HEK293 (cell line): ENCODE measurements around the gene MCTP1.
A peak's percentile ranks its signal among the peaks of the same experiment; 100 is the strongest.

Experiments used
- CTCF ChIA-PET: fragments of 350-600 bp; formaldehyde crosslinking; extraction: SDS; loops from one replicate; lab custom pipeline; 2021; ENCODE audit warnings: antibody characterized with exemption; lab: Yijun Ruan, JAX
- POLR2A ChIA-PET: fragments of 300-600 bp; formaldehyde crosslinking; extraction: SDS; loops from one replicate; lab custom pipeline; 2020; ENCODE audit warnings: antibody characterized with exemption, inconsistent platforms; lab: Yijun Ruan, JAX
- H3K27ac ChIP-seq: fragments of 200-500 bp; sonication (Bioruptor generic); 2 replicates; pipeline ENCODE4 v1.5.1; 2014; ENCODE audit warnings: low read depth, low read length, control low read depth, inconsistent platforms; ENCODE audit errors: extremely low read depth
- H3K36me3 ChIP-seq, 2 experiments: fragments of 200-500 bp in 1 of 2; sonication (Bioruptor generic) in 1 of 2; 1 replicate in 1 of 2; 2 replicates in 1 of 2; pipeline ENCODE4 v1.5.1; 2014 to 2017; ENCODE audit warnings: inconsistent platforms in 2 of 2, low read length in 2 of 2; ENCODE audit not compliant: control insufficient read depth in 2 of 2, insufficient read depth in 1 of 2
- H3K4me1 ChIP-seq: fragments of 200-500 bp; sonication (Bioruptor generic); 2 replicates; pipeline ENCODE4 v1.5.1; 2014; ENCODE audit warnings: mild to moderate bottlenecking, low read length, inconsistent platforms; ENCODE audit not compliant: control insufficient read depth, insufficient read depth
- H3K4me3 ChIP-seq: 2 replicates; pipeline ENCODE4 v1.5.1; 2011; ENCODE audit warnings: low read depth, mild to moderate bottlenecking, control low read depth, low read length, moderate library complexity
- H3K9me3 ChIP-seq: fragments of 200-500 bp; sonication (Bioruptor generic); 2 replicates; pipeline ENCODE4 v1.5.1; 2014; ENCODE audit warnings: low read depth, low read length, inconsistent platforms; ENCODE audit not compliant: control insufficient read depth, insufficient read depth
- FEZF1 ChIP-seq: fragments of 450-650 bp; formaldehyde crosslinking; IDR thresholded peaks from 2 replicates; pipeline ENCODE4 v1.5.1; 2016; ENCODE audit warnings: missing biosample characterization, missing genetic modification characterization
- HOXD13 ChIP-seq: sonication (generic); formaldehyde crosslinking; IDR thresholded peaks from 2 replicates; pipeline ENCODE4 v1.8.0; 2022; ENCODE audit warnings: missing genetic modification reagents, borderline replicate concordance
- KLF10 ChIP-seq: fragments of 450-650 bp; IDR thresholded peaks from 2 replicates; pipeline ENCODE4 v1.5.1; 2018; ENCODE audit warnings: missing biosample characterization, mild to moderate bottlenecking, missing genetic modification characterization
- OSR2 ChIP-seq: fragments of 450-650 bp; formaldehyde crosslinking; IDR thresholded peaks from 2 replicates; pipeline ENCODE4 v1.5.1; 2016; ENCODE audit warnings: missing biosample characterization, missing genetic modification characterization
- OVOL3 ChIP-seq: fragments of 450-650 bp; formaldehyde crosslinking; IDR thresholded peaks from 2 replicates; pipeline ENCODE4 v1.5.1; 2016; ENCODE audit warnings: missing biosample characterization, missing genetic modification characterization
- SALL2 ChIP-seq: fragments of 450-650 bp; formaldehyde crosslinking; IDR thresholded peaks from 2 replicates; pipeline ENCODE4 v1.5.0; 2017; ENCODE audit warnings: missing biosample characterization, mild to moderate bottlenecking, missing genetic modification characterization, borderline replicate concordance
- SCRT2 ChIP-seq: fragments of 450-650 bp; formaldehyde crosslinking; IDR thresholded peaks from 2 replicates; pipeline ENCODE4 v1.5.1; 2016; ENCODE audit warnings: missing biosample characterization, missing genetic modification characterization
- ZNF10 ChIP-seq: fragments of 450-650 bp; formaldehyde crosslinking; IDR thresholded peaks from 2 replicates; pipeline ENCODE4 v1.5.1; 2017; ENCODE audit warnings: missing biosample characterization, missing genetic modification characterization
- ZNF112 ChIP-seq: fragments of 450-650 bp; formaldehyde crosslinking; IDR thresholded peaks from 2 replicates; pipeline ENCODE4 v1.5.0; 2017; ENCODE audit warnings: missing biosample characterization, missing genetic modification characterization
- ZNF121 ChIP-seq: fragments of 450-650 bp; formaldehyde crosslinking; IDR thresholded peaks from 2 replicates; pipeline ENCODE4 v1.5.1; 2016; ENCODE audit warnings: missing biosample characterization, missing genetic modification characterization
- ZNF184 ChIP-seq: fragments of 450-650 bp; IDR thresholded peaks from 2 replicates; pipeline ENCODE4 v1.5.1; 2018; ENCODE audit warnings: missing biosample characterization, mild to moderate bottlenecking, missing genetic modification characterization
- ZNF202 ChIP-seq: fragments of 450-650 bp; formaldehyde crosslinking; IDR thresholded peaks from 2 replicates; pipeline ENCODE4 v1.5.1; 2016; ENCODE audit warnings: missing biosample characterization, missing genetic modification characterization, borderline replicate concordance
- ZNF221 ChIP-seq: fragments of 450-650 bp; formaldehyde crosslinking; IDR thresholded peaks from 2 replicates; pipeline ENCODE4 v1.5.1; 2017; ENCODE audit warnings: missing biosample characterization, missing genetic modification characterization, borderline replicate concordance
- ZNF24 ChIP-seq: fragments of 450-650 bp; formaldehyde crosslinking; IDR thresholded peaks from 2 replicates; pipeline ENCODE4 v1.5.1; 2016; ENCODE audit warnings: missing biosample characterization, missing genetic modification characterization
- ZNF350 ChIP-seq: fragments of 450-650 bp; formaldehyde crosslinking; IDR thresholded peaks from 2 replicates; pipeline ENCODE4 v1.5.0; 2017; ENCODE audit warnings: missing biosample characterization, mild to moderate bottlenecking, missing genetic modification characterization
- ZNF391 ChIP-seq: fragments of 450-650 bp; formaldehyde crosslinking; IDR thresholded peaks from 2 replicates; pipeline ENCODE4 v1.5.1; 2016; ENCODE audit warnings: low read depth, missing biosample characterization, missing genetic modification characterization, borderline replicate concordance
- ZNF426 ChIP-seq: fragments of 450-650 bp; formaldehyde crosslinking; IDR thresholded peaks from 2 replicates; pipeline ENCODE4 v1.5.1; 2017; ENCODE audit warnings: missing biosample characterization, missing genetic modification characterization, mild to moderate bottlenecking, inconsistent platforms, moderate library complexity
- ZNF433 ChIP-seq: fragments of 450-650 bp; formaldehyde crosslinking; IDR thresholded peaks from 2 replicates; pipeline ENCODE4 v1.5.1; 2016; ENCODE audit warnings: missing biosample characterization, missing genetic modification characterization, low read depth
- ZNF48 ChIP-seq: fragments of 450-650 bp; formaldehyde crosslinking; IDR thresholded peaks from 2 replicates; pipeline ENCODE4 v1.5.1; 2016; ENCODE audit warnings: missing biosample characterization, missing genetic modification characterization
- ZNF488 ChIP-seq: fragments of 450-650 bp; formaldehyde crosslinking; IDR thresholded peaks from 2 replicates; pipeline ENCODE4 v1.5.1; 2016; ENCODE audit warnings: missing biosample characterization, missing genetic modification characterization
- ZNF510 ChIP-seq: fragments of 450-650 bp; formaldehyde crosslinking; IDR thresholded peaks from 2 replicates; pipeline ENCODE4 v1.5.1; 2018; ENCODE audit warnings: mild to moderate bottlenecking, missing genetic modification characterization, missing biosample characterization; ENCODE audit not compliant: insufficient replicate concordance
- ZNF530 ChIP-seq: fragments of 450-650 bp; formaldehyde crosslinking; IDR thresholded peaks from 2 replicates; pipeline ENCODE4 v1.5.1; 2016; ENCODE audit warnings: low read depth, missing biosample characterization, missing genetic modification characterization
- ZNF600 ChIP-seq: fragments of 450-650 bp; formaldehyde crosslinking; IDR thresholded peaks from 2 replicates; pipeline ENCODE4 v1.5.1; 2016; ENCODE audit warnings: missing biosample characterization, missing genetic modification characterization
- ZNF610 ChIP-seq: fragments of 450-650 bp; formaldehyde crosslinking; IDR thresholded peaks from 2 replicates; pipeline ENCODE4 v1.5.1; 2016; ENCODE audit warnings: missing biosample characterization, missing genetic modification characterization, borderline replicate concordance
- ZNF626 ChIP-seq: fragments of 450-650 bp; sonication (Bioruptor Pico); formaldehyde crosslinking; IDR thresholded peaks from 2 replicates; pipeline ENCODE4 v1.5.1; 2018; ENCODE audit warnings: missing biosample characterization, missing genetic modification characterization, inconsistent platforms
- ZNF658 ChIP-seq: fragments of 450-650 bp; formaldehyde crosslinking; IDR thresholded peaks from 2 replicates; pipeline ENCODE4; 2016; ENCODE audit warnings: missing biosample characterization, missing genetic modification characterization
- ZNF704 ChIP-seq: fragments of 450-650 bp; formaldehyde crosslinking; IDR thresholded peaks from 2 replicates; pipeline ENCODE4 v1.5.1; 2016; ENCODE audit warnings: missing biosample characterization, missing genetic modification characterization
- ZNF707 ChIP-seq: fragments of 450-650 bp; formaldehyde crosslinking; IDR thresholded peaks from 2 replicates; pipeline ENCODE4 v1.5.1; 2016; ENCODE audit warnings: missing biosample characterization, missing genetic modification characterization
- ZNF76 ChIP-seq: fragments of 450-650 bp; formaldehyde crosslinking; IDR thresholded peaks from 2 replicates; pipeline ENCODE4; 2016; ENCODE audit warnings: low read depth, missing biosample characterization, missing genetic modification characterization, borderline replicate concordance
- ZNF768 ChIP-seq: fragments of 450-650 bp; formaldehyde crosslinking; IDR thresholded peaks from 2 replicates; pipeline ENCODE4 v1.5.1; 2018; ENCODE audit warnings: missing biosample characterization, mild to moderate bottlenecking, missing genetic modification characterization
- TF ChIP-seq, protein P1 (sequence below): fragments of 450-650 bp; formaldehyde crosslinking; IDR thresholded peaks from 2 replicates; pipeline ENCODE4 v1.5.1; 2017; ENCODE audit warnings: missing biosample characterization, missing genetic modification characterization
- TF ChIP-seq, protein P2 (sequence below): fragments of 450-650 bp; formaldehyde crosslinking; IDR thresholded peaks from 2 replicates; pipeline ENCODE4 v1.5.1; 2016; ENCODE audit warnings: missing biosample characterization, missing genetic modification characterization, borderline replicate concordance

MCTP1 gene

GRCh38 chr5:95162231-95162992 is 122.5 kb downstream of the MCTP1 start:
- Histone ChIP-seq H3K4me3 (no peak overlapping the region), H3K4me1 (peaks cover 17% of the 10 kb centered on the region), H3K9me3 (no peaks in the 10 kb centered on the region)
- CTCF ChIA-PET, result interaction anchor here (0.8 kb wide), 1 partner anchor 8 kb away, joined by 3 read pairs; no protein-coding TSS in a partner anchor
- TF ChIP-seq ZNF112 (tag by site-specific recombination), result no peak
- TF ChIP-seq ZNF76 (tag by site-specific recombination), result no peak
- TF ChIP-seq ZNF768 (tag by site-specific recombination), result no peak
- no peak for TF ChIP-seq ZNF10 (tag by site-specific recombination)
- 0 out of 2 replicates have a peak, but pooled peaks have one; percentile 6 for TF ChIP-seq KLF10 (tag by site-specific recombination)
- TF ChIP-seq ZNF707 (tag by site-specific recombination), result no peak
- TF ChIP-seq SCRT2 (tag by site-specific recombination), result peak; percentile 47
- TF ChIP-seq ZNF121 (tag by site-specific recombination), result no peak
- TF ChIP-seq OSR2 (tag by site-specific recombination), result peak; percentile 56; the same call in 1 of the 2 replicates
- peak; percentile 52; the same call in 1 of the 2 replicates for TF ChIP-seq OVOL3 (tag by site-specific recombination)
- no peak for TF ChIP-seq HOXD13 (CRISPR knock-in tag)
- TF ChIP-seq ZNF510, result peak; percentile 88
- no peak for TF ChIP-seq ZNF600 (tag by site-specific recombination)
- TF ChIP-seq ZNF704, result no peak
- TF ChIP-seq ZNF488 (tag by site-specific recombination), result no peak
- TF ChIP-seq, protein P1, sequence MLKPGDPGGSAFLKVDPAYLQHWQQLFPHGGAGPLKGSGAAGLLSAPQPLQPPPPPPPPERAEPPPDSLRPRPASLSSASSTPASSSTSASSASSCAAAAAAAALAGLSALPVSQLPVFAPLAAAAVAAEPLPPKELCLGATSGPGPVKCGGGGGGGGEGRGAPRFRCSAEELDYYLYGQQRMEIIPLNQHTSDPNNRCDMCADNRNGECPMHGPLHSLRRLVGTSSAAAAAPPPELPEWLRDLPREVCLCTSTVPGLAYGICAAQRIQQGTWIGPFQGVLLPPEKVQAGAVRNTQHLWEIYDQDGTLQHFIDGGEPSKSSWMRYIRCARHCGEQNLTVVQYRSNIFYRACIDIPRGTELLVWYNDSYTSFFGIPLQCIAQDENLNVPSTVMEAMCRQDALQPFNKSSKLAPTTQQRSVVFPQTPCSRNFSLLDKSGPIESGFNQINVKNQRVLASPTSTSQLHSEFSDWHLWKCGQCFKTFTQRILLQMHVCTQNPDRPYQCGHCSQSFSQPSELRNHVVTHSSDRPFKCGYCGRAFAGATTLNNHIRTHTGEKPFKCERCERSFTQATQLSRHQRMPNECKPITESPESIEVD, result peak; percentile 62; the same call in 1 of the 2 replicates
- no peak for TF ChIP-seq SALL2 (tag by site-specific recombination)
- TF ChIP-seq ZNF610 (tag by site-specific recombination), result no peak
- TF ChIP-seq ZNF530 (tag by site-specific recombination), result no peak
- TF ChIP-seq ZNF426 (tag by site-specific recombination), result no peak
- no peak for TF ChIP-seq ZNF350 (tag by site-specific recombination)
- peak; percentile 56 for TF ChIP-seq FEZF1 (tag by site-specific recombination)
- TF ChIP-seq, all 188 proteins: peak for 7
- POLR2A ChIA-PET, result no interaction called here
- H3K36me3 ChIP-seq, result no peaks in the 10 kb centered on the region
- no peak overlapping the region for H3K27ac ChIP-seq

DNA sequence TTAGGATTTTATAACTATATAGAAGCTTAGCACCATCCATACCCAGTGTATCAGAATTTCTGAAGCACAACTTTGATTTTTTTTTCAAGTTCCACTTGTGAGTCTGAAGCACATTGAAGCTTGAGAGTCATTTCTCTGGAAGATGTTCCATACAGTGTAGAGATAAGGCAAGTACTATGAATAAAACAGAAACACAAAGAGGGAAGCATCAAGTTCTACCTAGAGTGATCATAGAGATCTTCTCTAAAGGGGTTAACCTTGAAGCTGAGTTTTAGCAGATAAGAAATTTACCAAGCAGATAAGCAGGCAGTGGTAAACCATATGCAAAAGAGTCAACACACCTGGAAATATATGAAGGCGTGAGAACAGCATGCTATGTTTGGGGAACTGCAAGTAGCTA is 125.3 kb downstream of the MCTP1 start:
- Histone ChIP-seq H3K36me3 (no peaks in the 10 kb centered on the region), H3K4me1 (peaks cover 17% of the 10 kb centered on the region), H3K9me3 (no peaks in the 10 kb centered on the region), H3K27ac (no peak overlapping the region), H3K4me3 (no peak overlapping the region)
- ChIA-PET POLR2A (no interaction called here), CTCF (no interaction called here)
- no peak for TF ChIP-seq ZNF391 (tag by site-specific recombination)
- TF ChIP-seq ZNF184 (tag by site-specific recombination), result no peak
- TF ChIP-seq, protein P2, sequence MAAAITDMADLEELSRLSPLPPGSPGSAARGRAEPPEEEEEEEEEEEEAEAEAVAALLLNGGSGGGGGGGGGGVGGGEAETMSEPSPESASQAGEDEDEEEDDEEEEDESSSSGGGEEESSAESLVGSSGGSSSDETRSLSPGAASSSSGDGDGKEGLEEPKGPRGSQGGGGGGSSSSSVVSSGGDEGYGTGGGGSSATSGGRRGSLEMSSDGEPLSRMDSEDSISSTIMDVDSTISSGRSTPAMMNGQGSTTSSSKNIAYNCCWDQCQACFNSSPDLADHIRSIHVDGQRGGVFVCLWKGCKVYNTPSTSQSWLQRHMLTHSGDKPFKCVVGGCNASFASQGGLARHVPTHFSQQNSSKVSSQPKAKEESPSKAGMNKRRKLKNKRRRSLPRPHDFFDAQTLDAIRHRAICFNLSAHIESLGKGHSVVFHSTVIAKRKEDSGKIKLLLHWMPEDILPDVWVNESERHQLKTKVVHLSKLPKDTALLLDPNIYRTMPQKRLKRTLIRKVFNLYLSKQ (tag by site-specific recombination), result no peak
- TF ChIP-seq ZNF48 (tag by site-specific recombination), result no peak
- no peak for TF ChIP-seq ZNF768 (tag by site-specific recombination)
- TF ChIP-seq ZNF24 (tag by site-specific recombination), result no peak
- TF ChIP-seq ZNF202, result no peak
- no peak for TF ChIP-seq ZNF658 (tag by site-specific recombination)
- TF ChIP-seq ZNF433 (tag by site-specific recombination), result no peak
- no peak for TF ChIP-seq ZNF221 (tag by site-specific recombination)
- TF ChIP-seq ZNF626 (tag by site-specific recombination), result no peak
